ENCODE results near the gene SLC37A3. TPM values are rescaled to one million over a fixed set of nuclear protein-coding genes. Genes with fewer than 3 reads are reported as not detected.

SLC37A3 gene
- total RNA-seq, 1 experiment from 2014 or later = 22.1 TPM

DNA sequence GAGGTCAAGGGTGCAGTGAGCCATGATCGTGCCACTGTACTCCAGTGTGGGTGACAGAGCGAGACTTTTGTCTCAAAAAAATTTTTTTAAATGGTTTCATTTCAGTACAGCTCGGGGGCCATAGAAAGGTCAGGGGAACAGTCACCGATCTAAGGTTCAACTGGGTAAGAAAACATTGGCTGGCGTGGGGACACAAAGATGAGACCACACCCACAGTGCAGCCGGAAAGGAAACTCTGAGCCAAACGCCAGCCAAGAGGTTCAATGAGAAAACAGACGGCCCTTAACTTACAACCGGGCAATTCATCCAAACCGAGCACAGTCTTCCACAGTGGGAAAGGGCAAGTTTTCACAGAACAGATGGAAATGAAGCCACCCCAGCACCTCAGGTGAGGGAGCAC, 65.1 kb downstream of the SLC37A3 start:
- POLR2A ChIA-PET (ENCODE audit: unreplicated experiment) = no interaction called here
- H3K79me2 ChIP-seq (ENCODE audit: low read length) = no peaks in the 10 kb centered on the region
- H3K9me2 ChIP-seq (replicated peaks; ENCODE audit: low read length) = no peaks in the 10 kb centered on the region
- H3K36me3 ChIP-seq (ENCODE audit: low read depth, low read length) = 0 out of 2 replicates have a peak, but pooled peaks cover 4% of the 10 kb centered on the region
- H4K20me1 ChIP-seq (ENCODE audit: low read length) = no peaks in the 10 kb centered on the region
- no peak for ATAC-seq
- H3K9me3 ChIP-seq (ENCODE audit: low read length) = no peaks in the 10 kb centered on the region
- no peaks in the 10 kb centered on the region for H3F3A ChIP-seq (ENCODE audit: low read length, unreplicated experiment)
- no peaks in the 10 kb centered on the region for H3K4me1 ChIP-seq (ENCODE audit: insufficient read depth, low read length)
- CTCF ChIA-PET = no interaction called here
- no peak overlapping the region for H3K9ac ChIP-seq (ENCODE audit: low read length)
- no peak for DNase-seq
- no peak overlapping the region for H2AFZ ChIP-seq (ENCODE audit: low read length)
- no TSS peak for BruUV-seq (replicated peaks)
- no peaks in the 10 kb centered on the region for H3K27me3 ChIP-seq (ENCODE audit: low read length)
- no peak overlapping the region for H3K4me3 ChIP-seq (ENCODE audit: low read length)
- intact Hi-C loops (cut with micrococcal nuclease) = no loop called here
- H3K4me2 ChIP-seq (ENCODE audit: low read length) = no peak overlapping the region
- TF ChIP-seq EZH2 (IDR thresholded peaks at IDR 0.05; ENCODE audit: low read length, unreplicated experiment) = no peak
- no peak for TF ChIP-seq EZH2phosphoT487 (IDR thresholded peaks at IDR 0.05; ENCODE audit: borderline replicate concordance, low read length)
- TF ChIP-seq, protein P1, sequence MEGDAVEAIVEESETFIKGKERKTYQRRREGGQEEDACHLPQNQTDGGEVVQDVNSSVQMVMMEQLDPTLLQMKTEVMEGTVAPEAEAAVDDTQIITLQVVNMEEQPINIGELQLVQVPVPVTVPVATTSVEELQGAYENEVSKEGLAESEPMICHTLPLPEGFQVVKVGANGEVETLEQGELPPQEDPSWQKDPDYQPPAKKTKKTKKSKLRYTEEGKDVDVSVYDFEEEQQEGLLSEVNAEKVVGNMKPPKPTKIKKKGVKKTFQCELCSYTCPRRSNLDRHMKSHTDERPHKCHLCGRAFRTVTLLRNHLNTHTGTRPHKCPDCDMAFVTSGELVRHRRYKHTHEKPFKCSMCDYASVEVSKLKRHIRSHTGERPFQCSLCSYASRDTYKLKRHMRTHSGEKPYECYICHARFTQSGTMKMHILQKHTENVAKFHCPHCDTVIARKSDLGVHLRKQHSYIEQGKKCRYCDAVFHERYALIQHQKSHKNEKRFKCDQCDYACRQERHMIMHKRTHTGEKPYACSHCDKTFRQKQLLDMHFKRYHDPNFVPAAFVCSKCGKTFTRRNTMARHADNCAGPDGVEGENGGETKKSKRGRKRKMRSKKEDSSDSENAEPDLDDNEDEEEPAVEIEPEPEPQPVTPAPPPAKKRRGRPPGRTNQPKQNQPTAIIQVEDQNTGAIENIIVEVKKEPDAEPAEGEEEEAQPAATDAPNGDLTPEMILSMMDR (conservative IDR thresholded peaks at IDR 0.05; ENCODE audit: low read depth, low read length) = no peak
- no peak overlapping the region for H3K27ac ChIP-seq (ENCODE audit: low read length)

DNA sequence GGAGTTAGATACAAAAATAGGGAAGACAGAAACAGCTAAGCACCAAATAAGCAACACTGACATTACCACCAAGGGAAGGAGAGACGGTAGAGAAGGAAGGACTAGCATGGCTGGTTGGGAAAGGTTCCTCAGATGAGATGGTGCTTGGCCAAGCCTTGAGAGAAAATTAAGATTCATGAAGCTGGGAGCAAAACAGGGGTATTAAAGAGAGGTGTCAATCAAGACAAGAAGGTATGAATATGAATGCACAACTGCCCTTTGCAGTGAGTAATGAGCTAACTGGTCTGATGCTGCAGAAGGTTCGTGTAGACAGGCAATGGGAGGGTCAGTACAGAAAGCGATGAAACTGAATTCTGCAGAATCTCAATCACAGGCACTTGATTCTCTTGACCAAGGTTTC, 67.7 kb downstream of the SLC37A3 start:
- H3K4me1 ChIP-seq (ENCODE audit: insufficient read depth, low read length) = no peaks in the 10 kb centered on the region
- no peak overlapping the region for H3K4me3 ChIP-seq (ENCODE audit: low read length)
- TF ChIP-seq, protein P1 (conservative IDR thresholded peaks at IDR 0.05; ENCODE audit: low read depth, low read length) = no peak
- TF ChIP-seq EZH2 (IDR thresholded peaks at IDR 0.05; ENCODE audit: low read length, unreplicated experiment) (no peak), EZH2phosphoT487 (IDR thresholded peaks at IDR 0.05; ENCODE audit: borderline replicate concordance, low read length) (no peak)
- H3K27ac ChIP-seq (ENCODE audit: low read length) = no peak overlapping the region
- no peak overlapping the region for H3K9ac ChIP-seq (ENCODE audit: low read length)
- intact Hi-C loops (cut with micrococcal nuclease) = no loop called here
- H3K9me3 ChIP-seq (ENCODE audit: low read length) = no peaks in the 10 kb centered on the region
- no TSS peak for BruUV-seq (replicated peaks)
- H3K9me2 ChIP-seq (replicated peaks; ENCODE audit: low read length) = no peaks in the 10 kb centered on the region
- POLR2A ChIA-PET (ENCODE audit: unreplicated experiment) = no interaction called here
- no peak overlapping the region for H3K4me2 ChIP-seq (ENCODE audit: low read length)
- no peak overlapping the region for H2AFZ ChIP-seq (ENCODE audit: low read length)
- H3K36me3 ChIP-seq (ENCODE audit: low read depth, low read length) = 0 out of 2 replicates have a peak, but pooled peaks cover 4% of the 10 kb centered on the region
- DNase-seq = no peak
- CTCF ChIA-PET = interaction anchor here (0.5 to 0.7 kb wide), 2 partner anchors 157 to 963 kb away, joined by 3 read pairs; no protein-coding TSS in a partner anchor
- ATAC-seq = no peak
- H4K20me1 ChIP-seq (ENCODE audit: low read length) = no peaks in the 10 kb centered on the region
- H3K27me3 ChIP-seq (ENCODE audit: low read length) = no peaks in the 10 kb centered on the region
- H3F3A ChIP-seq (ENCODE audit: low read length, unreplicated experiment) = no peaks in the 10 kb centered on the region
- H3K79me2 ChIP-seq (ENCODE audit: low read length) = no peaks in the 10 kb centered on the region

DNA sequence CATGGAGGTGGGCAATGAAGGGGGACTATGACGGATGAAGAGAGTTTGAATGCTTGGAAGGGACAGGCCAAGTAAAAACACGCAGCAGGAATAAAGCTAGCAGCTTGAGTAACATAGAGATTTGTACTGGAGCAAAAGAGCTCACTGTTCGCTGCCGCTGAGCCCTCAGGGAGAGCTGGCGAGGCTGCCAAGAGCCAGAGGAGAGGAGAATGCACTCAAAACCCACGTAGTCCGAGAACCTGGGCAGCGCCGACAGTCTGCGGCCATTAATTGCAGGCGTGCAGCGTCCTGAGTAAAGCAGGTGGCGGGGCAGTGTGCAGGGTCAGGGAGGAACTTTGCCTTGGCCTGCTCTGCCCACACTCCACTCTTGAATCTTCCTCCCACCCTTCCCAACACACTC, 68.2 kb downstream of the SLC37A3 start:
- no peak for ATAC-seq
- CTCF ChIA-PET = interaction anchor here (0.7 kb wide), 1 partner anchor 963 kb away, joined by 3 read pairs; no protein-coding TSS in a partner anchor

More for the DNA sequence above, 68.2 kb downstream of the SLC37A3 start:
- H3K4me1 ChIP-seq (ENCODE audit: insufficient read depth, low read length) = no peaks in the 10 kb centered on the region
- POLR2A ChIA-PET (ENCODE audit: unreplicated experiment) = interaction anchor here (0.5 kb wide), 1 partner anchor 155 kb away, joined by 3 read pairs; no protein-coding TSS in a partner anchor
- DNase-seq = no peak
- no peaks in the 10 kb centered on the region for H3K9me3 ChIP-seq (ENCODE audit: low read length)
- H2AFZ ChIP-seq (ENCODE audit: low read length) = no peak overlapping the region
- H3K36me3 ChIP-seq (ENCODE audit: low read depth, low read length) = 0 out of 2 replicates have a peak, but pooled peaks cover 4% of the 10 kb centered on the region
- no peaks in the 10 kb centered on the region for H3F3A ChIP-seq (ENCODE audit: low read length, unreplicated experiment)
- no peaks in the 10 kb centered on the region for H3K27me3 ChIP-seq (ENCODE audit: low read length)
- H3K9me2 ChIP-seq (replicated peaks; ENCODE audit: low read length) = no peaks in the 10 kb centered on the region
- TF ChIP-seq EZH2 (IDR thresholded peaks at IDR 0.05; ENCODE audit: low read length, unreplicated experiment) (no peak), EZH2phosphoT487 (IDR thresholded peaks at IDR 0.05; ENCODE audit: borderline replicate concordance, low read length) (no peak)
- TF ChIP-seq, protein P1 (conservative IDR thresholded peaks at IDR 0.05; ENCODE audit: low read depth, low read length) = no peak
- no peaks in the 10 kb centered on the region for H4K20me1 ChIP-seq (ENCODE audit: low read length)
- H3K4me3 ChIP-seq (ENCODE audit: low read length) = no peak overlapping the region
- BruUV-seq (replicated peaks) = no TSS peak
- intact Hi-C loops (cut with micrococcal nuclease) = no loop called here
- no peak overlapping the region for H3K4me2 ChIP-seq (ENCODE audit: low read length)
- H3K27ac ChIP-seq (ENCODE audit: low read length) = no peak overlapping the region
- H3K79me2 ChIP-seq (ENCODE audit: low read length) = no peaks in the 10 kb centered on the region
- no peak overlapping the region for H3K9ac ChIP-seq (ENCODE audit: low read length)
